Activated T-cell treated with anti-CD3 and anti-CD28 coated beads, Interleukin-2, amount 50 U/mL, for 1 hour (primary cell): Measurements from ENCODE around the gene GRIFIN.

Experiments used
- DNase-seq: peaks from one replicate; pipeline ENCODE4 v3.0.0-alpha.2; 2020

GRIFIN gene

GRCh38 chr7:2476298-2476697 is at the start of gene GRIFIN:
Gene GRIFIN, minus strand, starts transcription at chr7:2476398. Its CDS starts 15 bp downstream, at chr7:2476383.
- no peak for DNase-seq

DNA sequence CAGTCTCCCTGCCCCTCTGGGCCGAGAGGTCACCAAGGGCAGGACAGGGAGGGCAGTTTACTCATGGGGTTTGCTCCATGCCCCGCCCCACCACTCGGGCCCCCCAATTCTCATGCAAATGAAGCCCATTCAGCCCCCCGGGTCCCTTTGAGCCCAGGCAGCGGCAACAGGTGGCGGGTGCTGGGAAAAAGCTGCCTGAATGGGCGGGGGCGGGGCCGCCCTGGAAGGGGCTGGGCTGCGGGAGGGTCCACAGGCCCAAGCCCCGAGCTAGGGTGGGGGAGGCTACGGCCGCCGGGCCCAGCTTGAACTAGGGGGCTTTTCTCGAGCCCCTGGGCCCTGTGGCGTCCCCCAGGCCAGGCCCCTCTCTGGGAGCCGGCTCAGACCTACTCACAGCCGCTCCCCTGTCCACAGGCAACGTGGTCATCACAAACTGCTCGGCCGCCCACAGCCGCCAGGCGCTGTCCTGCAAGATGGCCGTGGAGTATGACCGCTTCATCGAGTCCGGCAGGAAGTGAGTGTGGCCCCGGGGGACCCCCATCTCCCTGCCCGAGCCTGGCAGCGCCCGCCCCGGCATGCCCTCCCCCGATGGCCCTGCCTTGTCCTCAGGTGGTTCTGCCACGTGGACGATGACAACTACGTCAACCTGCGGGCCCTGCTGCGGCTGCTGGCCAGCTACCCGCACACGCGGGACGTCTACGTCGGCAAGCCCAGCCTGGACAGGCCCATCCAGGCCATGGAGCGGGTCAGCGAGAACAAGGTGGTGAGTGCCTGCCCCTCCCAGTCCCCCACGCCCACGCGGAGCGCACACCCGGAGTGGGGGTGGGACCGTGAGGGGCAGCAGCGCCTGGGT is 48.8 kb upstream of the GRIFIN start:
- DNase-seq, result no peak

- peak; percentile 36 for DNase-seq
Observed at GRCh38 chr7:2523941-2524807, 48.0 kb upstream of the GRIFIN start.

DNA sequence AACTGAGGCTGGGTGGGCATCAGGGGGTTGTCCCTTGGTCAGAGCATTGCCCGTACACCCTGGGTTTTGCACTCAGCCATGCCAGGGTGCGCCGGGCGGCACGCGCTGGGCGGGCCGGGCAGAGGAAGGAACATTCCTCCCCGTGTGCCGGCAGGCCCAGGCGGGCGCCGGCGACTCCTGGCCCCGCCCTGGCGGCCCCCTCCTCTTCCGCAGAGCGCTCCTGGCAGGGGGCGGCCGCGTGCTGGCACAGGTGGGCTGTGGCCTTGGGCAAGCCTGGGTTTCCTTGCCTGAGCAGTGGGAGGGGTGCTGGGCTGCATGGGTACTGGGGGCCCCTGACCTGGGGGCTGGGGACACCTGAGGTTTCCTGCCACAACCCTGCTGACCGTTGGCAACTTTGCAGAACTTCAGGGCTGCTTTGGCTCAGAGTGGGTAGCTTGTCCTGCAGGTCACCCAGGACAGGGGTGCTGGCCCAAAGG is 47.3 kb upstream of the GRIFIN start:
- DNase-seq, result peak; percentile 34

DNA sequence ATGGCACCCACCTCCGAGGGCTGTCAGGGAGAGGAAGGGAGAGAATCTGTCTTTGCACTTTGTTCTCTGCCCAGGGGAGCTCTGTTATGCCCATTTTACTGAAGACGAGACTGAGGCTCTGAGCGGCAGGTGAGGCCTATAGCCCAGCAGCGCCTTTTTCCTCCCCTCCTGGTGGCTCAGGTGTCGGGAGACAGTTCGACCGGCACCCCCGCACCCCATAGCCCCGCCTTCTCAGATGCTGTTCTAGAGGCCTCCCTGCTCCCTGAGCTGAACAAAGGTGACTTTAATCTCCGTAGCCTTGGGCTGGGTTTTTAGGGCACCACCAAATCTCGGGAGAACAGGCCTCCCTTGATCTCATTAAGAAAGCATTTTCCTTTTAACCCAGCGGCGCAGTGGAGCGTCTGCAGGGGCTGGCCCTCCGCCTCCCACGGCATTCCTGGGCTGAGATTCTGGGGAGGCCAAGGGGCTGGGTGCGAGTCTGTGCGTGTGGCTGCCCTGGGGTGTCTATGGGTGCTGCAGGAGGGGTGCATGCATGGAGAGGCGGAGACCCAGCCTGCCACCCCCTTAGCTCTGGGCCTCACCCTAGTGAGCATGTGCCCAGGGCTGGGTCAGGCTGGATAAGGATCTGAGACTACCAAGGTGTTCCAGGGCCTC is 46.7 kb upstream of the GRIFIN start:
- DNase-seq, result peak; percentile 45

DNA sequence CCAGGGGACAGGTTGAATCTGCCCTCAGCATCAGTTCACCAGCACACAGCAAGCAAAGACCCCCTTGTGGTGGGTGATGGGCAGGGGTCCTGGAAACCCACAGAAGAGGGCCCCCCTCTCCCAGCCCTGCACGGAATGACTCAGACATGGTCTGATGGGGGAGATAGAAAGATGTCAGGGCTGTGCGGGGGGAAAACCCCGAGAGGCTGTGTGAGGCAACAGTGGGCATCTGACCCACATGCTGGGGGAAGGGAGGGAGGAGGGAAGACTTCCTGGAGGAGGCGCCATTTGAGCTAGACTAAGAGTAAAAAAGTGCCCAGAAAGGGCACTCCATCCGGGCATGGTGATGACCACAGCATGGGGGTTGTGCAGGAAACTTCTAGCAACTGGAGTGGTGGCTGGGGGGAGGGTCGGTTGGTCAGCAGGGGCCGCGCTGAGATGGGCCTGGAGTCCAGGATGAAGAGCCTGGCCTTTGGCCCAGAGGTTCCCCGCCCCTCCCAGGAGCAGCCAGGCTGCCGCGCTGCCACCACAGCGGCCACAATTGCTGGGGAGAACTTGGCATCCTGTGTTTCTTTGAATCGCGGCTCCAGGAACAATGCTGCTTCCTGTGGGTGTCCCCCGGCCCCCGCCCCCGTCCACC is 45.9 kb upstream of the GRIFIN start:
- DNase-seq, result peak; percentile 72

DNA sequence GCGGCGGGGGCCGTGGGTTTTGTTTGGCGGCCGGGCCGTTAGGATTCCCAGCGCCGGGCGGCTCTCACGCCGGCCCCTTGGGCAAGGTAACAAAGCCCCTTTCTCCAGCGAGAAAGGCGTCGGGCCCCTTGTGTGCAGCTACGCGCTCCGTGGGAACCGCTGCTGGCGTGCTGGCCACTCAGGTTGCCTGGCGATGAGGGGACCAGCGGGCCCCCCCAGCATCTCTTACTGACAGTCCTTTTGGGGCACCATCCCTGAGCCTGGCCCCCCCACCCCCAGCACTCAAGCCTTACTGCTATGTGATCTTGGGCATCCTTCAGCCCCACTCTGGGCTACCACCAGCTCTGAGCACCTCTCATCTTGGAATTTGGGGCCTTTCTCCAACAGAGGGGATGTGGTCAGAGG is 45.1 kb upstream of the GRIFIN start:
- DNase-seq, result peak; percentile 46

- peak; percentile 38 for DNase-seq
Observed at GRCh38 chr7:2520761-2521290, 44.6 kb upstream of the GRIFIN start.

DNA sequence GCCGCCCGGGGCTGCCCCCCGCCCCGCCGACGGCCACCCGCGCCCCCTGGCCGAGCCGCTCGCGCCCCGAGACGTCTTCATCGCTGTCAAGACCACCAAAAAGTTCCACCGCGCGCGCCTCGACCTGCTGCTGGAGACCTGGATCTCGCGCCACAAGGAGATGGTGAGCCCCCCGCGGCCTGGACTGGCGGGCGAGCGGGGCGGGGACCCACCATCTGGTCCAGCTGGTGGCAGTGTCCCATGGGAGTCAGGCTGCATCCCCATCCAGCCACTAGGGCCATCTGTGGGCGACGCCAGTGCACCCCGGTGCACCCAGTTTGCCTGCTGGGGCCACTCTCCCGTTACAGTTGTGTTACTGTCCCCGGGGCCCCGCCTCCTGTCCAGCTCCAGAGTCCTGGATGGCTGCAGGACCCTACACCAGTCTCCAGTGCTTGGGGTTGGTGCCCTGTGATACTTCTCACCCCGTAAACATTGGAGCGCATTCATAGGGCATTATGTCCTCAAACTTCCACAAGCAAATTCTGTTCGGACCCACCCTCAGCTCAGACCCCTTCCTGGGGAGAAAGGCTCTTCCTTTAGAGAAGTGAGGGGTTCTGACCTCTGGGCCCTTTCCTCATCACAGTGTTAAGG is 44.0 kb upstream of the GRIFIN start:
- peak; percentile 49 for DNase-seq

DNA sequence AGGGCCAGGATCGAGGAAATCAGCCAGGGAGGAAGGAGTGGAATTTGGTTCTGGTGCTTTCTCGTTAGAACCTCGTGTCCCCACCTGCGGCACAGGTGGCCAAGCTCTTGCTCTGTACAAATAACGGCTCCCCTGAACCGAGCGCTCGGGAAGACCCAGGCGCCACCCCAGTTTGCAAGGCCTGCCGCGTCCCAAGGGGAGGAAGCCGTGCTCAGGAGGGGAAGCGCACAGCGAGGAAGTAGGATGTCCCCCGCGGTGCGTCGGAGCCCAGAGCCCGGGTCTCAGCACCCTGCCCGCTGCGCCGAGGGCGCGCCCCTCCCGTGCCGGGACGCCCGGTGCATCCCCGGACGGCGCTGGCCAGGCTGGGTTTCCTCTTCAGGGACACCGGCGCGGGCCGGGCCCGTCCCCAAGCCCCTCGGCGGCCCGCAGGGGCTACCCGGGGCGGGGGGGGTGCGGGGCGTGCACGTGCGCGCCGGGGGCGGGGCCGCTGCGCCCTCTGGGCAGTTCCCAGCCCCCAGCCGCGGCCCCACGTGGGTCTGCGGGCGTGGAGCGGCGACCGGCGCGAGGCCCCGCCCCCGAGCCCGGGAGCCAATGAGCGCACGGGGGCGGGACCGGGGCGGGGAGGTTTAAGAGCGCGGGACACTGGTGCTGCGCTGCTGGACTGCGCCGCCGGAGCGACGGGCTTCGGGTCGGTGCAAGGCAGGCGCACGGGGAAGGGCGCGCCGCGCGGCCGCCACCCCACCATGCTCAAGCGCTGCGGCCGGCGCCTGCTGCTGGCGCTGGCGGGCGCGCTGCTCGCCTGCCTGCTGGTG is 43.1 kb upstream of the GRIFIN start, which contains the start of gene LFNG:
Gene LFNG (plus strand): TSS at position 656 of the 812 bp plus-strand sequence. CDS start 88 bp downstream, at position 744.
- peak; percentile 87 for DNase-seq

DNA sequence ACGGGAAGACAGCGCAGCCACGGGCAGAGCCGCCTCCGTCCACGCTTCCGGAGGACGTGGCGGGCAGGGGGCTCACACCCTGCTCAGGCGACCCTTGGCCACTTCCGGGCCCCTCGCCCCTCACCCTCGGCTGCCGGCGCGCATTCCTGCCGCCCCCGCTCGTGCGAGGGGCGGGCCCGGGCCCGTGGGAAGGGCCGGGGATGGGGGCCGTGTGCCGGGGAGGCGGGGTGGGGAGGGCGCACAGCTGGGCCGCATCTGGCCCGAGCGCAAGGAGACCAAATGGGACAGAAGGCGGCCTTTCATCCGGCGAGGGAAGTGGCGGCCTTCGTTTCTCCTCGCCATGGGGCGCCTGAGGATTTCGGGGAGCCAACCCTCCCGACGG is 42.5 kb upstream of the GRIFIN start:
- DNase-seq, result no peak

DNA sequence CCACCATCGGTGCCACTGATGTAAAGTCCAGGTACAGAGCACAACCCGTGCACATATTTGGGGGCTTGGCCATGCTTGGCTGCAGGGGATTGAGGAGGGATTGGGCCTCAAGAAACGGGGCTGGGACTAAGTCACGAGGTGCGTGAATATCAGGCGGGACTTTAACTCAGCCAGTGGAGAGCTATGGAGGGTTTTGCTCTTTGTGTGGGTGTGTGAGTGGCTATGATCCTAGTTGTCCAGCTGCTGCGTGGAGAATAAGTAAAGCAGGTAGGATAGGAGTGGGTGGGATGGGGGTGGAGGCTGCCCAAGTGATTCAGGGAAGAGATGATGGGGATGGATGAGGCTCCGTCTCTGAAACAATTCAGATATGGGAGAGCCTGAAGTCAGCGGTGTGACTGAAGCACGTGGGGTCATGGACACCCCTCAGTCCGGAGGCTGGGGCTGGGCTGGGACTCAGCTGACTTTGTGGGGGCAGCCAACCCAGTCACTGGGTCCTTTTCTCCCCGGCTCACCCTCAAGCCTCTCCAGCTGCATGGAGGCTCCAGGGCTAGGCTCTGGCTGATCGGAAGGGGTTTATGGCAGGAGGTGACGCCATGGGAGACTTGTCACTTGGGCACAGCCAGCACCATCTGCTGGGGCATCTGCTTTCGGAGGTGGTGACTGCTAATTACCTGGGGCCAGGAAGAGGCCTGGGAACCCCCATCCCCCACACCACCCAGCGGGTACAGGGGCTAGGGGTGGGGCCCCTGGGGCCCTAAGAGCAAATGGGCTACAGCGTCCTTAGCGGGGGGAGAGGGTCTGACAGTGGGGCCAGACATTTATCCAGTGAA is 41.7 kb upstream of the GRIFIN start:
- no peak for DNase-seq

DNA sequence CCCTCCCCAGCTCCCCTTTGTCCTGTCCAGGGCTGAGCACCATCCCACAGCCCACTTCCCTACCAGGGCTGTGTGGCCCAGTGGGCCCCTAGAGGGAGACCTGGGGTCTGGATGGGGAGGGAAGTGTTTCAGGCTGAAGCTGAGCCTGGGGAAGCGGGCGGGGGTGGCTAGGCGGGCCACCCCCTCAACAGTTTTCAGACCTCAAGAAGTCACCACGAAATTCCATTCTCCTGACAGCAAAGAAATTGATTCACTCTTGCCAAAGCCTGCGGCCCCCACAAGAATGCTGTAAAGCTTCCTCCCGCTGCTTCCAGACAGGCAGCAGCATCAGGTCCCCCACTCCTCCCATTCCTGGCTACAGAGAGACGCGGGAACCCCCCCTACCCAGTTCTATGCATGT is 40.8 kb upstream of the GRIFIN start:
- no peak for DNase-seq

DNA sequence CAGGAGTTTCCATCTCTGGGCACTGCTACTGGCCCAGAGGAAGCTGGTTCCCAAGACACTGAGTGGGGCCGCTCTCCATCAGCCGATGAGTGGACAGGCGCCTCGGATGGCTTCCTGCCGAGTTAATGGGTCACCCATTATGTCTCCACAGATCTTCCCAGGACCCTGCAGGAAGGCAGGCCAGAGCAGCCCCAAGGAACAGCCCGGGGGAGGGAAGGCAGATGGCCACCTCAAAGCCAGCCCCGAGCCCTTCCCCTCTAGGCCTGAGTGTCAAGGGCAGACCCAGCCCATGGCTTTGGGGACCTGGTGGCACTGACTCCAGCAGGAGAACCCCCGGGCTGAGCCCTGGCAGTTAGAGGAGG is 40.0 kb upstream of the GRIFIN start:
- DNase-seq, result no peak

DNA sequence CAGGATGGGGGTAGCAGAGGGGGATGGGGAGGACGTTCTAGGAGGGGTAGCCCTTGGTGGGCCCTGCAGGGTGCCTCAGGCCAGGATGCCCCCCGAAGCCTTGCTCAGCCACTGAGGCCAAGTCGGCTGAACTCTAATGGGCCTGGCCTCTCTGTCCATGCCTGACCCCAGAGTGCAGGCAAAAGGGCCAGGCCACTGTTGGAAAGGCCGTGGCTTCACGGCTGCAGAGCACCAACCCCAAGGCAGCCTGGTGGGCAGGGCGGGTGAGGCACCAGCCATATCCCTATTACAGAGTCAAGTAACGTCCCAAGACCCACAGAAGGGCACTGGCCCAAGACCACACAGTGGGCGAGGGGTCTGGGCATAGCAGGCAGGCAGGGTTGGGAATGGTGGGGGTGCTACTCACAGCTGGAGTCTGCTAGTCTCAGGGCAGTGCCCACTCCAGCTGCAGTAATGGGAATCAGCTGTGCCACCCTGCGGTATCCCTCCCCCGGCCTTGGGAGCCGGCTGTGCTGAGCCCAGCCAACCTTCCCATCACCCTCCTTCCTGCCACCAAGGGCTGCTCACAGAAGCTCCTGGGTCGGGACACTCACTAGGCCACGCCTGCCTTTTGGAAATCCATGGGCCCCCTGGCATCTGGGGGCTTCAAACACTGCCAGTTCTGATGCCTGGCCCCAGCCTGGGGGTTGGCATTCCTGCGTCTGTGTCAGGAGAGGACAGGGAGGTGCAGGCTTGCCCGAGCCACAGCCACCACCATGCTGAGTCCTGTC is 39.4 kb upstream of the GRIFIN start:
- no peak for DNase-seq

GRCh38 chr7:2514473-2515423 is 38.5 kb upstream of the GRIFIN start:
- DNase-seq, result no peak

DNA sequence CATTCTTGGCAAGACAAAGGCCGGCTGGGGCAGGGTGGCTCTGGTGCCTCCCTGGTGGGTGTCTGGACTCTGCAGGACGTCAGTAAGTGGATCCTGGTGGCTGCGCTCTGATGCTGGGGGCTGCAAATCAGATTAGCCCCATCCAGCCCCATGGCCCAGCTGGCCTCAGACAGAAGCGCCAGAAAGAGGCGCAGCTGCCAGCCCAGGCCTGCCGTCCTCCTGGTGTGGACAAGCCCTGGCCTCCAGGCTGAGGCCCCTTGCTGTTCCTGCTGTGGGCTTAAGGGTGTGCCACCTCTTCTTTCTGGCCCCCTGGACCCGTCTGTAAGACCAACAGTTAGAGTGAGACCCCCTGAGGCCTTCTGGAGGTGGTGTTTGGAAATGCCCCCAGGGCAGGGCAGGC is 37.5 kb upstream of the GRIFIN start:
- no peak for DNase-seq

- no peak for DNase-seq
Observed at GRCh38 chr7:2512713-2513112, 36.5 kb upstream of the GRIFIN start.
